ENCODE measurements around the gene PCDHB15.
"Not testable (repeated sequence)": the region's sequence is repeated elsewhere in the genome, so short reads cannot be mapped to it uniquely, and the experiment has no call there.

PCDHB15 gene

DNA sequence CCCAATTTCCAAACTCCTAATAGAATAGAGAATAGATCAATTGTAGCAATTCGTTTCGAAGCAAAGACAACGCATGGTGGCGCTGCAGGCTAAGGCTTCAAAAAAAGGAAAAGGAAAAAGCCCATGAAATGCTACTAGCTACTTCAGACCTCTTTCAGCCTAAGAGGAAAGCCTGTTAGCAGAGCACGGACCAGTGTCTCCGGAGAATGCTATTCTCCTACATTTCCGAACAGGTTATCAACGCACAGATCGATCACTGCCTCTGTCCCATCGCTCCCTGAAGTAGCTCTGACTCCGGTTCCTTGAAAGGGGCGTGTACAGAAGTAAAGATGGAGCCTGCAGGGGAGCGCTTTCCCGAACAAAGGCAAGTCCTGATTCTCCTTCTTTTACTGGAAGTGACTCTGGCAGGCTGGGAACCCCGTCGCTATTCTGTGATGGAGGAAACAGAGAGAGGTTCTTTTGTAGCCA, at the start of gene PCDHB15:
PCDHB15 (plus strand) TSS at position 146 of the 468 bp plus-strand sequence; CDS start at position 330, 184 bp downstream.
- TF ChIP-seq CTCF (IDR thresholded peaks at IDR 0.05; ENCODE audit: borderline replicate concordance, insufficient read depth, low read depth, low read length) = no peak
- H3K4me3 ChIP-seq (ENCODE audit: low read depth, low read length) = no peak within 1 kb of the TSS

- H3K4me3 ChIP-seq (ENCODE audit: low read depth, low read length) = no peak overlapping the region
- TF ChIP-seq CTCF (IDR thresholded peaks at IDR 0.05; ENCODE audit: borderline replicate concordance, insufficient read depth, low read depth, low read length) = no peak
These were observed 48.8 kb upstream of the PCDHB15 start for GRCh38 chr5:141196363-141196762.

DNA sequence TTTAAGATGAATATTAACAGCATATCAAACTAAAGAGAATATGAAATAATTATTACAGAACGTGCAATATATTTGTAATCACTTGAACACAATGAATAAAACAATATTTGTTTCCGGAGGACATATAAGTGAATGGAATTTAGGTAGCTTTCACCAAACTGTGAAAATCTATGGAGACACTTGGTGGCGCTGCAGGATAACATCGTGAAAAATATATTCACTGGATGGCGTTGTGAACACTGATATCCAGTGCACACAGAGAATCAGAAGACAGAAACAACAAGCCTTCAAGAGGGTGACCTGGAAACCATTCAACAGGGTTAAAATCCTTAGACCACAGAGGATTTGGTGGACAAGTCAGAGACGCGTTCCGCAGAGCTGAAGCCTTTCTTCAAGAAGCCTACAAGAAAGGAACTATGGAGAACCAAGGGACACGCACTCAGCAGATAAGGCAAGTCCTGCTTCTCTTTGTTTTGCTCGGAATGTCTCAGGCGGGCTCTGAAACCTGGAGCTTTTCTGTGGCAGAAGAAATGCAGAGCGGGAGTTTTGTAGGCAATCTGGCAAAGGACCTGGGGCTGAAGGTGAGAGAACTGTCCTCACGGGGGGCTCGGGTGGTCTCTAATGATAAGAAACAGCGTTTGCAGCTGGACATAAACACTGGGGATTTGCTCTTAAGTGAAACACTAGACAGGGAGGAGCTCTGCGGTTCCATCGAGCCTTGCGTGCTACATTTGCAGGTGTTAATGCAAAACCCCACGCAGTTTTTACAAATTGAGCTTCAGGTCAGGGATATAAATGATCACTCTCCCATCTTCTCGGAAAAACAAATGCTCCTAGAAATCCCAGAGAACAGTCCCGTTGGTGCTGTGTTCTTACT, 45.6 kb upstream of the PCDHB15 start, which contains the start of gene PCDHB11:
PCDHB11 (plus strand) TSS at position 269 of the 877 bp plus-strand sequence; CDS start at position 417, 148 bp downstream.
- H3K4me3 ChIP-seq (ENCODE audit: low read depth, low read length) = no peak within 1 kb of the TSS
- no peak for TF ChIP-seq CTCF (IDR thresholded peaks at IDR 0.05; ENCODE audit: borderline replicate concordance, insufficient read depth, low read depth, low read length)

DNA sequence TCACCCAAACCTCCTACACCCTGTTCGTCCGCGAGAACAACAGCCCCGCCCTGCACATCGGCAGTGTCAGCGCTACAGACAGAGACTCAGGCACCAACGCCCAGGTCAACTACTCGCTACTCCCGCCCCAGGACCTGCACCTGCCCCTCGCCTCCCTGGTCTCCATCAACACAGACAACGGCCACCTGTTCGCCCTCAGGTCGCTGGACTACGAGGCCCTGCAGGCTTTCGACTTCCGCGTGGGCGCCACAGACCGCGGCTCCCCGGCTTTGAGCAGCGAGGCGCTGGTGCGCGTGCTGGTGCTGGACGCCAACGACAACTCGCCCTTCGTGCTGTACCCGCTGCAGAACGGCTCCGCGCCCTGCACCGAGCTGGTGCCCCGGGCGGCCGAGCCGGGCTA, 44.1 kb upstream of the PCDHB15 start:
- not testable (repeated sequence) for H3K4me3 ChIP-seq (ENCODE audit: low read depth, low read length)

GRCh38 chr5:141201646-141202045, 43.5 kb upstream of the PCDHB15 start:
- H3K4me3 ChIP-seq (ENCODE audit: low read depth, low read length) = not testable (repeated sequence)

- no peak within 1 kb of the TSS for H3K4me3 ChIP-seq (ENCODE audit: low read depth, low read length)
- no peak for TF ChIP-seq CTCF (IDR thresholded peaks at IDR 0.05; ENCODE audit: borderline replicate concordance, insufficient read depth, low read depth, low read length)
These were observed 36.7 kb upstream of the PCDHB15 start, which contains the start of gene PCDHB12 for GRCh38 chr5:141208478-141208877. Gene PCDHB12 (plus strand): TSS chr5:141208719. CDS start chr5:141208908, 189 bp downstream.

GRCh38 chr5:141210281-141210680, 34.9 kb upstream of the PCDHB15 start:
- H3K4me3 ChIP-seq (ENCODE audit: low read depth, low read length) = not testable (repeated sequence)

- not testable (repeated sequence) for H3K4me3 ChIP-seq (ENCODE audit: low read depth, low read length)
These were observed 34.3 kb upstream of the PCDHB15 start for GRCh38 chr5:141210849-141211248.

- H3K4me3 ChIP-seq (ENCODE audit: low read depth, low read length) = not testable (repeated sequence)
These were observed 31.4 kb upstream of the PCDHB15 start, which contains the start of gene PCDHB13 for GRCh38 chr5:141213656-141214339. Gene PCDHB13 (plus strand): TSS chr5:141213919. CDS start chr5:141214124, 205 bp downstream.

DNA sequence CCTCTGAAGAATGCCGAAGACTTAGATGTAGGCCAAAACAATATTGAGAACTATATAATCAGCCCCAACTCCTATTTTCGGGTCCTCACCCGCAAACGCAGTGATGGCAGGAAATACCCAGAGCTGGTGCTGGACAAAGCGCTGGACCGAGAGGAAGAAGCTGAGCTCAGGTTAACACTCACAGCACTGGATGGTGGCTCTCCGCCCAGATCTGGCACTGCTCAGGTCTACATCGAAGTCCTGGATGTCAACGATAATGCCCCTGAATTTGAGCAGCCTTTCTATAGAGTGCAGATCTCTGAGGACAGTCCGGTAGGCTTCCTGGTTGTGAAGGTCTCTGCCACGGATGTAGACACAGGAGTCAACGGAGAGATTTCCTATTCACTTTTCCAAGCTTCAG, 30.6 kb upstream of the PCDHB15 start:
- not testable (repeated sequence) for H3K4me3 ChIP-seq (ENCODE audit: low read depth, low read length)

- H3K4me3 ChIP-seq (ENCODE audit: low read depth, low read length) = not testable (repeated sequence)
These were observed 29.7 kb upstream of the PCDHB15 start for GRCh38 chr5:141215504-141215903.

DNA sequence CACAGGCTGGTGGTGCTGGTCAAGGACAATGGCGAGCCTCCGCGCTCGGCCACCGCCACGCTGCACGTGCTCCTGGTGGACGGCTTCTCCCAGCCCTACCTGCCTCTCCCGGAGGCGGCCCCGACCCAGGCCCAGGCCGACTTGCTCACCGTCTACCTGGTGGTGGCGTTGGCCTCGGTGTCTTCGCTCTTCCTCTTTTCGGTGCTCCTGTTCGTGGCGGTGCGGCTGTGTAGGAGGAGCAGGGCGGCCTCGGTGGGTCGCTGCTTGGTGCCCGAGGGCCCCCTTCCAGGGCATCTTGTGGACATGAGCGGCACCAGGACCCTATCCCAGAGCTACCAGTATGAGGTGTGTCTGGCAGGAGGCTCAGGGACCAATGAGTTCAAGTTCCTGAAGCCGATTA, 29.2 kb upstream of the PCDHB15 start:
- not testable (repeated sequence) for H3K4me3 ChIP-seq (ENCODE audit: low read depth, low read length)

Measured in GM12875 (cell line).